Upper lobe of left lung (tissue), 4 donors: ENCODE results near the gene ZNF618.

Experiments used
- CTCF ChIP-seq, 6 experiments: fragments of 450-650 bp in 4 of 6; fragments of 200-600 bp in 2 of 6; sonication (generic) in 2 of 6; IDR thresholded peaks; one replicate each; pipeline ENCODE4 v1.5.1; 2016 to 2019; ENCODE audit warnings: antibody characterized with exemption in 6 of 6
- EP300 ChIP-seq, 4 donors: sonication (generic); formaldehyde crosslinking; IDR thresholded peaks; one replicate each; pipeline ENCODE4 v1.5.1; 2017; ENCODE audit warnings: antibody characterized with exemption in 4 of 4, control low read depth in 2 of 4
- POLR2A ChIP-seq, 4 donors: fragments of 450-650 bp; IDR thresholded peaks; one replicate each; pipeline ENCODE4 v1.5.1; 2016 to 2017; ENCODE audit warnings: antibody characterized with exemption in 4 of 4, mild to moderate bottlenecking in 2 of 4

- TF ChIP-seq CTCF (IDR thresholded peaks at IDR 0.05) (no peak), POLR2A (IDR thresholded peaks at IDR 0.05) (no peak), EP300 (IDR thresholded peaks at IDR 0.05) (no peak)
Observed at GRCh38 chr9:113918697-113919350, 42.7 kb downstream of the ZNF618 start.
